IMR-90 (cell line): ENCODE data around the gene CDK5. TPM values are rescaled to one million over a fixed set of nuclear protein-coding genes. Genes with fewer than 3 reads are reported as not detected.

Experiments used
- ATAC-seq: fragments of 200-7000 bp; cut with Tn5 transposase; 2 replicates; pipeline ENCODE4 v1.9.1; 2020; ENCODE audit warnings: low read depth, mild to moderate bottlenecking, moderate library complexity
- BruUV-seq: library from RNA; stranded (reverse); fragments of 400-500 nt; replicated peaks from 2 replicates; lab custom pipeline; 2021; lab: Mats Ljungman, UMichigan
- CTCF ChIA-PET: fragments of 300-600 bp; formaldehyde crosslinking; extraction: SDS; loops from one replicate; lab custom pipeline; 2021; ENCODE audit warnings: antibody characterized with exemption; lab: Yijun Ruan, JAX
- POLR2A ChIA-PET: fragments of 300-600 bp; sonication (Branson Sonifier 250); formaldehyde crosslinking; loops from one replicate; lab custom pipeline; 2022; ENCODE audit warnings: antibody characterized with exemption; ENCODE audit not compliant: unreplicated experiment; lab: Charles Lee
- DNase-seq: peaks from one replicate; pipeline ENCODE4 v3.0.0; 2013
- H2AFZ ChIP-seq: replicated peaks from 2 replicates; pipeline ENCODE3; 2013; ENCODE audit warnings: low read length, mild to moderate bottlenecking; ENCODE audit not compliant: poor library complexity
- H2AK5ac ChIP-seq: 2 replicates; pipeline ENCODE4 v1.6.1; 2013; ENCODE audit warnings: low read depth, low read length, inconsistent platforms
- H2AK9ac ChIP-seq: replicated peaks from 2 replicates; pipeline ENCODE3; 2013; ENCODE audit warnings: mild to moderate bottlenecking, low read depth, low read length, moderate library complexity; ENCODE audit not compliant: poor library complexity
- H2BK120ac ChIP-seq: 2 replicates; pipeline ENCODE4 v1.6.1; 2013; ENCODE audit warnings: low read depth, low read length, inconsistent platforms
- H2BK15ac ChIP-seq: 3 replicates; pipeline ENCODE4 v1.6.1; 2013; ENCODE audit warnings: low read depth, low read length, inconsistent platforms
- H2BK20ac ChIP-seq: 2 replicates; pipeline ENCODE4 v1.6.1; 2013; ENCODE audit warnings: low read depth, mild to moderate bottlenecking, inconsistent platforms, low read length, moderate library complexity
- H2BK5ac ChIP-seq: 2 replicates; pipeline ENCODE4 v1.6.1; 2013; ENCODE audit warnings: mild to moderate bottlenecking, low read depth, low read length, inconsistent platforms; ENCODE audit not compliant: poor library complexity, severe bottlenecking
- H3K14ac ChIP-seq: replicated peaks from 2 replicates; pipeline ENCODE4 v1.6.1; 2013; ENCODE audit warnings: low read depth, low read length, inconsistent platforms
- H3K18ac ChIP-seq: 2 replicates; pipeline ENCODE4 v1.6.1; 2013; ENCODE audit warnings: low read depth, low read length, control low read depth
- H3K23ac ChIP-seq: 2 replicates; pipeline ENCODE4 v1.6.1; 2013; ENCODE audit warnings: low read depth, low read length, inconsistent platforms
- H3K27ac ChIP-seq: 2 replicates; pipeline ENCODE4 v1.5.1; 2013; ENCODE audit warnings: mild to moderate bottlenecking, control low read depth, low read length; ENCODE audit not compliant: insufficient read depth
- H3K27me3 ChIP-seq: 2 replicates; pipeline ENCODE4 v1.6.1; 2013; ENCODE audit warnings: low read length; ENCODE audit not compliant: control insufficient read depth, insufficient read depth
- H3K36me3 ChIP-seq: 2 replicates; pipeline ENCODE4 v1.6.1; 2013; ENCODE audit warnings: low read length, mixed read lengths; ENCODE audit not compliant: control insufficient read depth, insufficient read depth
- H3K4ac ChIP-seq: 2 replicates; pipeline ENCODE4 v1.6.1; 2013; ENCODE audit warnings: low read depth, low read length, inconsistent platforms
- H3K4me1 ChIP-seq: 2 replicates; pipeline ENCODE4 v1.6.1; 2013; ENCODE audit warnings: low read length, mixed read lengths; ENCODE audit not compliant: control insufficient read depth, insufficient read depth
- H3K4me2 ChIP-seq: 2 replicates; pipeline ENCODE4 v1.6.1; 2013; ENCODE audit warnings: low read depth, mild to moderate bottlenecking, control low read depth, low read length, moderate library complexity
- H3K4me3 ChIP-seq: 2 replicates; pipeline ENCODE4 v1.5.1; 2013; ENCODE audit warnings: low read depth, mild to moderate bottlenecking, control low read depth, low read length, moderate library complexity; ENCODE audit not compliant: insufficient read depth
- H3K56ac ChIP-seq: 2 replicates; pipeline ENCODE4 v1.6.1; 2013; ENCODE audit warnings: low read length, inconsistent platforms; ENCODE audit not compliant: insufficient read depth; ENCODE audit errors: extremely low read depth
- H3K79me1 ChIP-seq, 2 experiments: 2 replicates each; pipeline ENCODE4 v1.6.1; 2013; ENCODE audit warnings: low read length in 2 of 2, inconsistent platforms in 1 of 2, low read depth in 1 of 2
- H3K9ac ChIP-seq: 2 replicates; pipeline ENCODE4 v1.6.1; 2013; ENCODE audit warnings: low read depth, low read length, control low read depth
- H3K9me1 ChIP-seq: 2 replicates; pipeline ENCODE4 v1.6.1; 2013; ENCODE audit warnings: low read length, inconsistent platforms; ENCODE audit not compliant: insufficient read depth
- H3K9me3 ChIP-seq: 2 replicates; pipeline ENCODE4 v1.6.1; 2013; ENCODE audit warnings: low read length; ENCODE audit not compliant: control insufficient read depth, insufficient read depth
- H4K20me1 ChIP-seq: 2 replicates; pipeline ENCODE4 v1.6.1; 2013; ENCODE audit warnings: low read length, inconsistent platforms; ENCODE audit not compliant: insufficient read depth
- H4K5ac ChIP-seq: 2 replicates; pipeline ENCODE4 v1.6.1; 2013; ENCODE audit warnings: mild to moderate bottlenecking, low read depth, low read length, control low read depth
- H4K8ac ChIP-seq, 2 experiments: 2 replicates each; pipeline ENCODE4 v1.6.1; 2013; ENCODE audit warnings: low read depth in 2 of 2, low read length in 2 of 2, control low read depth in 1 of 2, inconsistent platforms in 1 of 2
- H4K91ac ChIP-seq: 2 replicates; pipeline ENCODE4 v1.6.1; 2013; ENCODE audit warnings: low read depth, low read length, inconsistent platforms; ENCODE audit not compliant: insufficient read depth
- BHLHE40 ChIP-seq: fragments of 150-350 bp; IDR thresholded peaks from 2 replicates; pipeline ENCODE4 v1.6.1; 2016; ENCODE audit warnings: mild to moderate bottlenecking, low read depth, low read length
- CHD1 ChIP-seq: IDR thresholded peaks from 2 replicates; pipeline ENCODE4 v1.6.1; 2012; ENCODE audit warnings: low read depth, low read length, improper control_type of control experiment
- FOS ChIP-seq: fragments of 150-350 bp; IDR thresholded peaks from 2 replicates; pipeline ENCODE4 v1.6.1; 2016; ENCODE audit warnings: low read depth, low read length
- MAZ ChIP-seq: IDR thresholded peaks from 2 replicates; pipeline ENCODE4 v1.6.1; 2012; ENCODE audit warnings: low read depth, mild to moderate bottlenecking, low read length, improper control_type of control experiment, moderate library complexity, borderline replicate concordance
- MXI1 ChIP-seq: IDR thresholded peaks from 2 replicates; pipeline ENCODE4 v1.6.1; 2012; ENCODE audit warnings: low read depth, mild to moderate bottlenecking, low read length, moderate library complexity, borderline replicate concordance
- RAD21 ChIP-seq: IDR thresholded peaks from 2 replicates; pipeline ENCODE4 v1.6.1; 2012; ENCODE audit warnings: low read length, improper control_type of control experiment
- RCOR1 ChIP-seq: IDR thresholded peaks from 2 replicates; pipeline ENCODE4 v1.6.1; 2012; ENCODE audit warnings: mild to moderate bottlenecking, low read length, improper control_type of control experiment; ENCODE audit not compliant: insufficient replicate concordance
- SMC3 ChIP-seq: fragments of 150-350 bp; IDR thresholded peaks from 2 replicates; pipeline ENCODE4 v1.6.1; 2016; ENCODE audit warnings: low read depth, mild to moderate bottlenecking, antibody characterized with exemption, low read length, moderate library complexity
- WGBS, 2 experiments: methylation state at CpG; one replicate each; pipeline versions ENCODE4 v1.1.5 to v1.1.7; 2013; ENCODE audit warnings: missing lambda C conversion rate in 2 of 2; ENCODE audit not compliant: insufficient read length in 1 of 2; ENCODE audit errors: extremely low coverage in 2 of 2; 5-methylcytosine and 5-hydroxymethylcytosine counted together
- dilution Hi-C: fragments of 300-500 bp; cut with HindIII; formaldehyde crosslinking; loops from one replicate; pipeline ENCODE4 v1.14.3; 2018; ENCODE audit warnings: low sequenced_read_pairs; ENCODE audit not compliant: unreplicated experiment
- in situ Hi-C: fragments of 300-500 bp; cut with MboI; formaldehyde crosslinking; loops from 3 replicates; pipeline ENCODE4 v1.14.3; 2019; ENCODE audit warnings: low sequenced_read_pairs, inconsistent platforms, mixed read lengths
- intact Hi-C: fragments of 100-400 bp; cut with micrococcal nuclease; formaldehyde crosslinking; loops from 2 replicates; pipeline ENCODE4 v1.10.0; 2022
- polyA plus RNA-seq, 3 experiments: library from polyadenylated mRNA; depleted of rRNA; stranded (reverse); fragments of >200 nt; gene quantifications; 2 replicates each; pipeline ENCODE4 v1.2.3, GENCODE V29; 2012; ENCODE audit warnings: low replicate concordance in 1 of 3
- total RNA-seq: library from RNA; depleted of rRNA; stranded (reverse); fragments of >200 nt; gene quantifications from 2 replicates; pipeline ENCODE4 v1.2.3, GENCODE V29; 2012
- TF ChIP-seq, protein P1 (sequence below): fragments of 150-350 bp; IDR thresholded peaks from 2 replicates; pipeline ENCODE4 v1.6.1; 2017; ENCODE audit warnings: mild to moderate bottlenecking, antibody characterized with exemption, low read length, low read depth
- TF ChIP-seq, protein P2 (sequence below): fragments of 150-350 bp; IDR thresholded peaks from 2 replicates; pipeline ENCODE4 v1.6.1; 2016; ENCODE audit warnings: low read depth, mild to moderate bottlenecking, low read length, moderate library complexity, borderline replicate concordance

The CDK5 gene
- total and polyA plus RNA-seq, 2 of the 4 experiments (the other 2 are of a cell fraction) = 22.4 to 34.8 TPM

DNA sequence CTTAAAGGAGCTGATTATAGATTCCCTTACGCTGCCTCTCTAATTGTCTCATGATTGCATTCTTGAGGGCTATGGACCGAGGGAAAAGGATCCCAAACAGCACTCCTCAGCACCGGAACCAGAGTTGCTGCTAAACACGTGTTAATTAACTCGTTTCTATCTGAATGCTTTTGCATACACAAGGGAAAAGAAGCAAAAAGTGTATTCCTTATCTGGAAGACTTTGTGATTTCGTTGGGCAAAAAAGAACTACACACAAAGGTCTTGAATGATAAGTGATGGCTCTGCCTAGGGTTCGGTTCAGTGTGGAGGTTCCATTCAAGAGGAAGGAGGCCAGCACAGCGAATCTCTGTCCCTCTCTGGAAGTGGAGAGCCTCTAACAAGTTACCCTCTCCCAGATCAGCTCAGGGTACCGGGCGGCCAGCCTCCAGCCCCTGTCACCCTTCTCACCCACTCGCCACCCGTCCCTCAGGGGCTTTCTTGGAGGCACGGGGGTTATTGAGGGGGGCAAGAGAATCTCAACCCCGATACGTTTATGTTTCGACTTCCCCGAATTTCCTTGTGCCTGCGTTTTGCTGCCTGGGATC lies 1.2 kb upstream of the CDK5 start (continued):
- no peak for TF ChIP-seq SMC3

DNA sequence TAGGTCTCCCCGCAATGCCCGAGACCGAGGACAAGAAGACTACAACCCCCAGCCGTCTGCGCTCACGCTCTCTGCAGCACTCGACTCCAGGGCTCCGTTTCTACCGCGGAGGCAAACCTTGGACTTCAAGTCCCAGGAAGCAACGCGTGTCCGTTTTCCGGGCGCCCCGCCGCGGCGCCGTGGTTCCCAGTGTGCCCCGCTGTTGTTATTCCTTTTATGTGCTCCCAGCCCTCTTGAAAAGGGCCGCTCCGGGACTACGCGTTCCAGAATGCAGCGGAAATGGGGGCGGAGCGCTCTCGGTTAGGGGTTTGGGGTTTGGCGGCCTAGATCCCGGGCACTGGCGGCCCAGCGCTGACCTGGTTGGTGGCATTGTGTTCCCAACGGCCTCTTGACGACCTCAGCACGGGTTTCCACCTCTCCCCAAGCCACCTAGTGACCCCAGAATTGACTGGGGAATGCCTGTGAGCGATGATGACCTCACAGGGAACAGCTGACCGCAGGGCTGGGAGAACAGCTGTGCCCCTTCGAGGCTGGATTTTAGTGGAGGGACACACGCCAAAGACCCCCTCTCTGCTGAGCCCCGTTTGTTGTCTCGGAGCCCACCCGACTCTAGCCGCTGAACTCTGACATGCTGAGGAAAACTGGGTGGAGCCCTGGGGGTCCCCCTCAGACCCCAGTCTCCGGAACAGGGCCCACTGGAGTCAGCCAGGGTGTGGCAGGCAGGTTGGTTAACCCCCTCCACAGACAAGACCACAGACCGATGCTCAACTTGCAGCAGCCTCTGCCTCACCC lies 488 bp upstream of the CDK5 start:
- H3K4me2 ChIP-seq = peak overlapping the region; percentile 80
- H3K36me3 ChIP-seq = no peaks in the 10 kb centered on the region
- peak overlapping the region; percentile 97 for H3K14ac ChIP-seq
- peak overlapping the region; percentile 97 for H3K4ac ChIP-seq
- peak overlapping the region; percentile 52 for H3K18ac ChIP-seq
- H2BK20ac ChIP-seq = peak overlapping the region; percentile 18
- no TSS peak for BruUV-seq
- H2AFZ ChIP-seq = peak overlapping the region; percentile 92
- H3K56ac ChIP-seq = peak overlapping the region; percentile 95
- peak overlapping the region; percentile 91 for H3K27ac ChIP-seq
- 0% methylated on average over 16 of the region's 46 CpGs; no CpG with 5 or more reads in 1 of the 2 experiments for WGBS, 2 experiments
- TF ChIP-seq MAZ (peak; percentile 26; the same call in 1 of the 2 replicates), MXI1 (peak; percentile 70; the same call in 1 of the 2 replicates), CHD1 (no peak; the same call in 1 of the 2 replicates), BHLHE40 (peak; percentile 95), RAD21 (no peak), RCOR1 (peak; percentile 81), FOS (no peak)
- TF ChIP-seq, protein P1, sequence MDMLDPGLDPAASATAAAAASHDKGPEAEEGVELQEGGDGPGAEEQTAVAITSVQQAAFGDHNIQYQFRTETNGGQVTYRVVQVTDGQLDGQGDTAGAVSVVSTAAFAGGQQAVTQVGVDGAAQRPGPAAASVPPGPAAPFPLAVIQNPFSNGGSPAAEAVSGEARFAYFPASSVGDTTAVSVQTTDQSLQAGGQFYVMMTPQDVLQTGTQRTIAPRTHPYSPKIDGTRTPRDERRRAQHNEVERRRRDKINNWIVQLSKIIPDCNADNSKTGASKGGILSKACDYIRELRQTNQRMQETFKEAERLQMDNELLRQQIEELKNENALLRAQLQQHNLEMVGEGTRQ = no peak; the same call in 1 of the 2 replicates
- TF ChIP-seq, protein P2, sequence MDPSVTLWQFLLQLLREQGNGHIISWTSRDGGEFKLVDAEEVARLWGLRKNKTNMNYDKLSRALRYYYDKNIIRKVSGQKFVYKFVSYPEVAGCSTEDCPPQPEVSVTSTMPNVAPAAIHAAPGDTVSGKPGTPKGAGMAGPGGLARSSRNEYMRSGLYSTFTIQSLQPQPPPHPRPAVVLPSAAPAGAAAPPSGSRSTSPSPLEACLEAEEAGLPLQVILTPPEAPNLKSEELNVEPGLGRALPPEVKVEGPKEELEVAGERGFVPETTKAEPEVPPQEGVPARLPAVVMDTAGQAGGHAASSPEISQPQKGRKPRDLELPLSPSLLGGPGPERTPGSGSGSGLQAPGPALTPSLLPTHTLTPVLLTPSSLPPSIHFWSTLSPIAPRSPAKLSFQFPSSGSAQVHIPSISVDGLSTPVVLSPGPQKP = no peak
- peak overlapping the region; percentile 95 for H2AK5ac ChIP-seq
- H4K5ac ChIP-seq = peak overlapping the region; percentile 80
- H3K9me3 ChIP-seq = no peaks in the 10 kb centered on the region
- H3K4me3 ChIP-seq = peak overlapping the region; percentile 38
- H4K8ac ChIP-seq = peak overlapping the region; percentile 94 to 100
- peak; percentile 100 for DNase-seq
- H2BK120ac ChIP-seq = peak overlapping the region; percentile 84
- peak overlapping the region; percentile 98 for H4K91ac ChIP-seq
- H2AK9ac ChIP-seq = peak overlapping the region; percentile 95
- POLR2A ChIA-PET = interaction anchor here (0.6 kb wide), 1 partner anchor 51 kb away, joined by 6 read pairs; no protein-coding TSS in a partner anchor
- H3K79me1 ChIP-seq = peaks cover 20 to 55% of the 10 kb centered on the region in 2 experiments
- in situ Hi-C loops = no loop called here
- H3K23ac ChIP-seq = peak overlapping the region; percentile 91
- peak overlapping the region; percentile 94 for H2BK5ac ChIP-seq
- dilution Hi-C loops = no loop called here
- peak; percentile 86 for ATAC-seq
- CTCF ChIA-PET = interaction anchor here (0.8 kb wide), 1 partner anchor 1771 kb away, joined by 3 read pairs; no protein-coding TSS in a partner anchor
- H3K9me1 ChIP-seq = peaks cover 12% of the 10 kb centered on the region; the same call in 1 of the 2 replicates
- intact Hi-C loops = loop anchor here (2.0 kb wide), 1 partner anchor 23 kb away; the partner anchor contains the start of gene FASTK
- peaks cover 40% of the 10 kb centered on the region for H3K4me1 ChIP-seq
- H3K27me3 ChIP-seq = no peaks in the 10 kb centered on the region
- peaks cover 18% of the 10 kb centered on the region for H4K20me1 ChIP-seq
- peak overlapping the region; percentile 82 for H3K9ac ChIP-seq
- peak overlapping the region; percentile 69; the same call in 2 of the 3 replicates for H2BK15ac ChIP-seq
